Mucosa of stomach (tissue), 1 donor: ENCODE results near the gene TGFBR1.

Experiments
- H3K27me3 ChIP-seq: one replicate; pipeline ENCODE4 v1.7.0; 2013; ENCODE audit warnings: mild to moderate bottlenecking, low read length; ENCODE audit not compliant: control insufficient read depth, insufficient read depth
- H3K36me3 ChIP-seq: one replicate; pipeline ENCODE4 v1.7.0; 2013; ENCODE audit warnings: low read length; ENCODE audit not compliant: control insufficient read depth, insufficient read depth
- H3K4me1 ChIP-seq: one replicate; pipeline ENCODE4 v1.7.0; 2013; ENCODE audit warnings: mild to moderate bottlenecking, low read length; ENCODE audit not compliant: control insufficient read depth, insufficient read depth
- H3K4me3 ChIP-seq: one replicate; pipeline ENCODE4 v1.7.0; 2013; ENCODE audit warnings: low read length
- H3K9ac ChIP-seq: one replicate; pipeline ENCODE4 v1.7.0; 2013; ENCODE audit warnings: mild to moderate bottlenecking, low read length, moderate library complexity
- H3K9me3 ChIP-seq: one replicate; pipeline ENCODE4 v1.7.0; 2013; ENCODE audit warnings: mild to moderate bottlenecking, low read length, moderate library complexity; ENCODE audit not compliant: control insufficient read depth
- donor health status: Pancreatic carcinoma.

Gene TGFBR1

GRCh38 chr9:99134893-99135341, 30.0 kb downstream of the TGFBR1 start:
- Histone ChIP-seq H3K4me3 (no peak overlapping the region), H3K9me3 (no peaks in the 10 kb centered on the region), H3K9ac (no peak overlapping the region), H3K36me3 (no peaks in the 10 kb centered on the region), H3K27me3 (no peaks in the 10 kb centered on the region), H3K4me1 (no peaks in the 10 kb centered on the region)

- Histone ChIP-seq H3K9me3 (no peaks in the 10 kb centered on the region), H3K4me3 (no peak overlapping the region), H3K27me3 (no peaks in the 10 kb centered on the region), H3K9ac (no peak overlapping the region), H3K4me1 (no peaks in the 10 kb centered on the region), H3K36me3 (no peaks in the 10 kb centered on the region)
Measured at GRCh38 chr9:99135456-99135855, 30.5 kb downstream of the TGFBR1 start.

GRCh38 chr9:99137225-99137624, 32.3 kb downstream of the TGFBR1 start:
- Histone ChIP-seq H3K9ac (no peak overlapping the region), H3K4me1 (no peaks in the 10 kb centered on the region), H3K36me3 (no peaks in the 10 kb centered on the region), H3K4me3 (no peak overlapping the region), H3K9me3 (no peaks in the 10 kb centered on the region), H3K27me3 (no peaks in the 10 kb centered on the region)

GRCh38 chr9:99137891-99138290, 33.0 kb downstream of the TGFBR1 start:
- Histone ChIP-seq H3K9ac (no peak overlapping the region), H3K4me1 (no peaks in the 10 kb centered on the region)

GRCh38 chr9:99138424-99139284, 33.7 kb downstream of the TGFBR1 start:
- H3K27me3 ChIP-seq: no peaks in the 10 kb centered on the region
- no peak overlapping the region for H3K4me3 ChIP-seq
- no peaks in the 10 kb centered on the region for H3K4me1 ChIP-seq
- no peaks in the 10 kb centered on the region for H3K9me3 ChIP-seq
- no peak overlapping the region for H3K9ac ChIP-seq
- H3K36me3 ChIP-seq: no peaks in the 10 kb centered on the region

More at GRCh38 chr9:99137891-99138290, 33.0 kb downstream of the TGFBR1 start:
- H3K27me3 ChIP-seq: no peaks in the 10 kb centered on the region
- no peaks in the 10 kb centered on the region for H3K36me3 ChIP-seq
- no peaks in the 10 kb centered on the region for H3K9me3 ChIP-seq
- no peak overlapping the region for H3K4me3 ChIP-seq

- no peak overlapping the region for H3K4me3 ChIP-seq
- no peaks in the 10 kb centered on the region for H3K4me1 ChIP-seq
- no peaks in the 10 kb centered on the region for H3K36me3 ChIP-seq
- H3K9me3 ChIP-seq: no peaks in the 10 kb centered on the region
- no peak overlapping the region for H3K9ac ChIP-seq
- no peaks in the 10 kb centered on the region for H3K27me3 ChIP-seq
Measured at GRCh38 chr9:99139868-99140267, 35.0 kb downstream of the TGFBR1 start.

GRCh38 chr9:99140685-99141314, 35.9 kb downstream of the TGFBR1 start:
- H3K4me3 ChIP-seq: no peak overlapping the region

GRCh38 chr9:99141849-99142248, 36.9 kb downstream of the TGFBR1 start:
- no peaks in the 10 kb centered on the region for H3K9me3 ChIP-seq
- H3K36me3 ChIP-seq: no peaks in the 10 kb centered on the region
- H3K9ac ChIP-seq: no peak overlapping the region
- H3K4me3 ChIP-seq: no peak overlapping the region
- H3K4me1 ChIP-seq: no peaks in the 10 kb centered on the region
- H3K27me3 ChIP-seq: no peaks in the 10 kb centered on the region

More at GRCh38 chr9:99140685-99141314, 35.9 kb downstream of the TGFBR1 start:
- Histone ChIP-seq H3K36me3 (no peaks in the 10 kb centered on the region), H3K9me3 (no peaks in the 10 kb centered on the region), H3K4me1 (no peaks in the 10 kb centered on the region), H3K9ac (no peak overlapping the region), H3K27me3 (no peaks in the 10 kb centered on the region)

GRCh38 chr9:99142275-99142674, 37.4 kb downstream of the TGFBR1 start:
- no peak overlapping the region for H3K4me3 ChIP-seq
- no peaks in the 10 kb centered on the region for H3K27me3 ChIP-seq
- no peaks in the 10 kb centered on the region for H3K36me3 ChIP-seq
- no peaks in the 10 kb centered on the region for H3K4me1 ChIP-seq
- no peaks in the 10 kb centered on the region for H3K9me3 ChIP-seq
- H3K9ac ChIP-seq: no peak overlapping the region

GRCh38 chr9:99143655-99144054, 38.7 kb downstream of the TGFBR1 start:
- Histone ChIP-seq H3K4me1 (no peaks in the 10 kb centered on the region), H3K4me3 (no peak overlapping the region), H3K27me3 (no peaks in the 10 kb centered on the region), H3K36me3 (no peaks in the 10 kb centered on the region), H3K9me3 (no peaks in the 10 kb centered on the region), H3K9ac (no peak overlapping the region)

- Histone ChIP-seq H3K9me3 (no peaks in the 10 kb centered on the region), H3K36me3 (no peaks in the 10 kb centered on the region)
Measured at GRCh38 chr9:99144966-99145365, 40.1 kb downstream of the TGFBR1 start.

GRCh38 chr9:99146574-99146973, 41.7 kb downstream of the TGFBR1 start:
- H3K4me1 ChIP-seq: no peaks in the 10 kb centered on the region
- no peaks in the 10 kb centered on the region for H3K27me3 ChIP-seq
- H3K9ac ChIP-seq: no peak overlapping the region
- no peak overlapping the region for H3K4me3 ChIP-seq
- H3K9me3 ChIP-seq: no peaks in the 10 kb centered on the region
- H3K36me3 ChIP-seq: no peaks in the 10 kb centered on the region

More at GRCh38 chr9:99144966-99145365, 40.1 kb downstream of the TGFBR1 start:
- H3K4me3 ChIP-seq: no peak overlapping the region
- no peaks in the 10 kb centered on the region for H3K4me1 ChIP-seq
- H3K9ac ChIP-seq: no peak overlapping the region
- H3K27me3 ChIP-seq: no peaks in the 10 kb centered on the region
